Keratinocyte (primary cell): ENCODE results near the gene DYRK2. TPM values are rescaled to one million over a fixed set of nuclear protein-coding genes. Genes with fewer than 3 reads are reported as not detected.

Experiments
- DNase-seq: peaks from one replicate; pipeline ENCODE4 v3.0.0-alpha.2; 2011; ENCODE audit warnings: low read depth, missing footprints, low spot score
- FAIRE-seq: peaks from 2 replicates; lab custom pipeline; 2011; peaks lifted over from hg19 to GRCh38; lab: Jason Lieb, UNC
- H2AFZ ChIP-seq: 2 replicates; pipeline ENCODE4 v1.6.0; 2012; ENCODE audit warnings: low read length, control low read depth, inconsistent platforms; ENCODE audit not compliant: control insufficient read depth
- H3K27ac ChIP-seq: 2 replicates; pipeline ENCODE4 v1.5.1; 2011; ENCODE audit warnings: low read length; ENCODE audit not compliant: control insufficient read depth, insufficient read depth
- H3K27me3 ChIP-seq: 3 replicates; pipeline ENCODE4 v1.6.0; 2011; ENCODE audit warnings: low read length; ENCODE audit not compliant: control insufficient read depth, insufficient read depth; ENCODE audit errors: extremely low read depth
- H3K36me3 ChIP-seq, 2 experiments: 2 replicates in 1 of 2; 3 replicates in 1 of 2; pipeline ENCODE4 v1.5.1; 2011; ENCODE audit warnings: low read length in 2 of 2, mild to moderate bottlenecking in 1 of 2; ENCODE audit not compliant: control insufficient read depth in 2 of 2, insufficient read depth in 2 of 2; ENCODE audit errors: extremely low read depth in 1 of 2
- H3K4me1 ChIP-seq: 3 replicates; pipeline ENCODE4 v1.5.1; 2011; ENCODE audit warnings: low read length; ENCODE audit not compliant: control insufficient read depth, insufficient read depth; ENCODE audit errors: extremely low read depth
- H3K4me2 ChIP-seq: 3 replicates; pipeline ENCODE4 v1.6.0; 2011; ENCODE audit warnings: low read depth, low read length; ENCODE audit not compliant: control insufficient read depth, insufficient read depth; ENCODE audit errors: extremely low read depth
- H3K4me3 ChIP-seq, 3 experiments: fragments of 200-600 bp in 1 of 3; sonication (generic) in 1 of 3; 2 replicates in 2 of 3; 3 replicates in 1 of 3; pipeline ENCODE4 v1.5.1; 2011 to 2016; ENCODE audit warnings: low read length in 3 of 3, mild to moderate bottlenecking in 3 of 3, control low read depth in 2 of 3, inconsistent platforms in 1 of 3, low read depth in 1 of 3, mixed read lengths in 1 of 3, mixed run types in 1 of 3, moderate library complexity in 1 of 3; ENCODE audit not compliant: control insufficient read depth in 2 of 3, insufficient read depth in 2 of 3; ENCODE audit errors: extremely low read depth in 1 of 3
- H3K79me2 ChIP-seq: 2 replicates; pipeline ENCODE4 v1.6.0; 2012; ENCODE audit warnings: low read length; ENCODE audit not compliant: control insufficient read depth, insufficient read depth
- H3K9ac ChIP-seq: 3 replicates; pipeline ENCODE4 v1.6.0; 2011; ENCODE audit warnings: low read length; ENCODE audit not compliant: control insufficient read depth, insufficient read depth; ENCODE audit errors: extremely low read depth
- H3K9me1 ChIP-seq: 3 replicates; pipeline ENCODE4 v1.6.0; 2011; ENCODE audit warnings: low read length; ENCODE audit not compliant: control insufficient read depth, insufficient read depth; ENCODE audit errors: extremely low read depth
- H3K9me3 ChIP-seq: 2 replicates; pipeline ENCODE4 v1.5.1; 2012; ENCODE audit warnings: low read depth, low read length; ENCODE audit not compliant: control insufficient read depth
- H4K20me1 ChIP-seq: 3 replicates; pipeline ENCODE4 v1.6.0; 2011; ENCODE audit warnings: low read length; ENCODE audit not compliant: control insufficient read depth, insufficient read depth; ENCODE audit errors: extremely low read depth
- EZH2 ChIP-seq: IDR thresholded peaks from one replicate; pipeline ENCODE4 v1.6.1; 2012; ENCODE audit warnings: inconsistent platforms, mild to moderate bottlenecking, low read length, moderate library complexity
- dilution Hi-C: fragments of 300-500 bp; cut with MboI; formaldehyde crosslinking; loops from one replicate; pipeline ENCODE4 v1.7.0; 2020; ENCODE audit warnings: low sequenced_read_pairs; ENCODE audit not compliant: extremely low pct_ligation_motif_present
- polyA plus RNA-seq, 5 experiments: library from polyadenylated mRNA; depleted of rRNA in 3 of 5; stranded (reverse) in 3 of 5; stranded (forward) in 1 of 5; unstranded in 1 of 5; fragments of >200 nt; gene quantifications; 1 replicate in 1 of 5; 2 replicates in 3 of 5; 3 replicates in 1 of 5; pipeline versions ENCODE4 v1.2.1 to v1.2.3, GENCODE V29; 2011 to 2012; ENCODE audit warnings: missing spikeins in 2 of 5, low read depth in 1 of 5, low replicate concordance in 1 of 5
- TF ChIP-seq, protein P1 (sequence below), 3 experiments: IDR thresholded peaks in 1 of 3; conservative IDR thresholded peaks in 1 of 3; optimal IDR thresholded peaks in 1 of 3; 2 replicates in 2 of 3; 3 replicates in 1 of 3; pipeline versions ENCODE3 to v1.5.1; 2011; ENCODE audit warnings: low read length in 3 of 3, mild to moderate bottlenecking in 3 of 3, moderate library complexity in 2 of 3, control low read depth in 1 of 3, inconsistent platforms in 1 of 3; ENCODE audit not compliant: insufficient read depth in 2 of 3; ENCODE audit errors: extremely low read depth in 1 of 3

DYRK2 gene
- polyA plus RNA-seq, 1 donor (not counting 4 experiments of a cell fraction or from before 2014, with no cell fraction given): 22.7 TPM

DNA sequence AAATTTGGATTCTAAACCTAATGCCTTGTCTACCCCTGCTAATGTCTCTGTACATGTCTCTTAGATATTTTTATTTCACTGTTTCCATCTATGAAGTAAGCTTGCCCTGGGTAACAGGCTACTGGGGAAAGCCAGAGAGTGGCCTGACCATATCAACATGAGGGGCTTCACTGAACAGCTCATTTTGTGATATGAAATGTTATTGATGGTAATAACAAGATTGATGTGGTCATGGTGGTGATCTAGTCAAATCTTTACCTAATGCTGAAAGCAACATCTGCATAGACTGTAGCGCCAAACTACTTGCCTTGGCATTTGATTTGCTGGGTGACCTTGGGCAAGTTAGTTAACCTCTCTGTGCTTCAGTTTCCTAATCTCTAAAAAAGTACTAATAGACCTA is 9.9 kb upstream of the DYRK2 start:
- Histone ChIP-seq H3K4me1 (no peaks in the 10 kb centered on the region), H4K20me1 (no peaks in the 10 kb centered on the region), H3K36me3 (no peaks in the 10 kb centered on the region), H3K79me2 (no peaks in the 10 kb centered on the region), H3K9me1 (no peaks in the 10 kb centered on the region), H3K9me3 (no peaks in the 10 kb centered on the region), H2AFZ (no peak overlapping the region), H3K9ac (no peak overlapping the region), H3K4me3 (no peak overlapping the region), H3K4me2 (no peak overlapping the region), H3K27ac (no peak overlapping the region), H3K27me3 (no peaks in the 10 kb centered on the region)
- dilution Hi-C loops: no loop called here
- DNase-seq: no peak
- FAIRE-seq: peak; percentile 48
- TF ChIP-seq, protein P1, sequence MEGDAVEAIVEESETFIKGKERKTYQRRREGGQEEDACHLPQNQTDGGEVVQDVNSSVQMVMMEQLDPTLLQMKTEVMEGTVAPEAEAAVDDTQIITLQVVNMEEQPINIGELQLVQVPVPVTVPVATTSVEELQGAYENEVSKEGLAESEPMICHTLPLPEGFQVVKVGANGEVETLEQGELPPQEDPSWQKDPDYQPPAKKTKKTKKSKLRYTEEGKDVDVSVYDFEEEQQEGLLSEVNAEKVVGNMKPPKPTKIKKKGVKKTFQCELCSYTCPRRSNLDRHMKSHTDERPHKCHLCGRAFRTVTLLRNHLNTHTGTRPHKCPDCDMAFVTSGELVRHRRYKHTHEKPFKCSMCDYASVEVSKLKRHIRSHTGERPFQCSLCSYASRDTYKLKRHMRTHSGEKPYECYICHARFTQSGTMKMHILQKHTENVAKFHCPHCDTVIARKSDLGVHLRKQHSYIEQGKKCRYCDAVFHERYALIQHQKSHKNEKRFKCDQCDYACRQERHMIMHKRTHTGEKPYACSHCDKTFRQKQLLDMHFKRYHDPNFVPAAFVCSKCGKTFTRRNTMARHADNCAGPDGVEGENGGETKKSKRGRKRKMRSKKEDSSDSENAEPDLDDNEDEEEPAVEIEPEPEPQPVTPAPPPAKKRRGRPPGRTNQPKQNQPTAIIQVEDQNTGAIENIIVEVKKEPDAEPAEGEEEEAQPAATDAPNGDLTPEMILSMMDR (optimal IDR thresholded peaks at IDR 0.05 in 1 of 3, IDR thresholded peaks at IDR 0.05 in 1 of 3, conservative IDR thresholded peaks at IDR 0.05 in 1 of 3; ENCODE audit: extremely low read depth in 1 of 3, insufficient read depth in 2 of 3, low read length in 3 of 3): no peak
- TF ChIP-seq EZH2: no peak

DNA sequence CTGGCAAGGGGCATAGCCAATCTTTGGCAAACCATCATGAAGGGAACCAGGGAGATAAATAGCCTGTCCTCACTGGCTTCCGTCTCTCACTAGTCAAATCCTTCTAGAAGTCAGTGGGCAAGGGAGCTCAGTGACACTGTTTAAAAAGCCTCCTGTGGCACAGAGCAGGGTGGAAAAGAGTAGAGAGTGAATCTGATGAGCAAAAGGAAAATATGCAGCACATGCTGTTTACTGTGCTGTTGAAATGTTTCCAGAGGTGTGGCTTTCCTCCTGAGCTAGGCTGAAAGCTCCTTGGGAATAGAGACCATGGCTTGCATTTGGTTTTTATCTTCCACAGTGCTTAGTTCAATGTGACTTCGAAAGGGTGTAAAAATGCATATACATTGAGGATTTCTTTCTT is 7.7 kb upstream of the DYRK2 start:
- no peaks in the 10 kb centered on the region for H3K27me3 ChIP-seq
- H3K4me1 ChIP-seq: no peaks in the 10 kb centered on the region
- H4K20me1 ChIP-seq: no peaks in the 10 kb centered on the region
- H3K9me1 ChIP-seq: no peaks in the 10 kb centered on the region
- no peaks in the 10 kb centered on the region for H3K36me3 ChIP-seq
- DNase-seq (no peak), FAIRE-seq (no peak)
- no peak overlapping the region for H3K9ac ChIP-seq
- dilution Hi-C loops: no loop called here
- no peak overlapping the region for H3K4me2 ChIP-seq
- H3K9me3 ChIP-seq: no peaks in the 10 kb centered on the region
- TF ChIP-seq, protein P1 (optimal IDR thresholded peaks at IDR 0.05 in 1 of 3, IDR thresholded peaks at IDR 0.05 in 1 of 3, conservative IDR thresholded peaks at IDR 0.05 in 1 of 3; ENCODE audit: extremely low read depth in 1 of 3, insufficient read depth in 2 of 3, low read length in 3 of 3): no peak
- no peak for TF ChIP-seq EZH2
- H2AFZ ChIP-seq: no peak overlapping the region
- no peak overlapping the region for H3K27ac ChIP-seq
- no peak overlapping the region for H3K4me3 ChIP-seq
- H3K79me2 ChIP-seq: no peaks in the 10 kb centered on the region
